HG03066 (cell line): Measurements from ENCODE around the gene OSGIN1.
"Not testable (repeated sequence)": the region's sequence is repeated elsewhere in the genome, so short reads cannot be mapped to it uniquely, and the experiment has no call there.

ENCODE experiments used
- ATAC-seq: cut with Tn5 transposase; IDR thresholded peaks from one replicate; pipeline ENCODE4 v1.9.1; 2021; ENCODE audit warnings: low read depth; ENCODE audit not compliant: unreplicated experiment

Gene OSGIN1

GRCh38 chr16:83940119-83940518, 12.9 kb upstream of the OSGIN1 start:
- ATAC-seq, result no peak

GRCh38 chr16:83940630-83941378, 12.2 kb upstream of the OSGIN1 start:
- ATAC-seq, result no peak

- ATAC-seq, result not testable (repeated sequence)
These were observed 11.5 kb upstream of the OSGIN1 start for GRCh38 chr16:83941546-83941945.

GRCh38 chr16:83942074-83942473, 11.0 kb upstream of the OSGIN1 start:
- ATAC-seq, result no peak

- ATAC-seq, result no peak
These were observed 10.1 kb upstream of the OSGIN1 start for GRCh38 chr16:83942815-83943515.

GRCh38 chr16:83943516-83944050, 9.5 kb upstream of the OSGIN1 start:
- ATAC-seq, result no peak

GRCh38 chr16:83945587-83945986, 7.5 kb upstream of the OSGIN1 start:
- ATAC-seq, result no peak

- ATAC-seq, result no peak
These were observed 6.8 kb upstream of the OSGIN1 start for GRCh38 chr16:83946154-83946780.

- ATAC-seq, result no peak
These were observed 6.1 kb upstream of the OSGIN1 start for GRCh38 chr16:83946781-83947566.

- ATAC-seq, result no peak
These were observed 5.3 kb upstream of the OSGIN1 start for GRCh38 chr16:83947642-83948234.

GRCh38 chr16:83948914-83949723, 3.9 kb upstream of the OSGIN1 start:
- ATAC-seq, result no peak

GRCh38 chr16:83949724-83950001, 3.4 kb upstream of the OSGIN1 start:
- ATAC-seq, result no peak

- not testable (repeated sequence) for ATAC-seq
These were observed 2.1 kb upstream of the OSGIN1 start for GRCh38 chr16:83950862-83951399.

GRCh38 chr16:83951544-83951943, 1.5 kb upstream of the OSGIN1 start:
- ATAC-seq, result no peak

- no peak for ATAC-seq
These were observed 477 bp upstream of the OSGIN1 start for GRCh38 chr16:83952587-83952939.

GRCh38 chr16:83953796-83954576, 946 bp downstream of the OSGIN1 start:
- no peak for ATAC-seq

GRCh38 chr16:83954577-83955016, 1.6 kb downstream of the OSGIN1 start:
- ATAC-seq, result no peak

GRCh38 chr16:83955218-83956130, 2.4 kb downstream of the OSGIN1 start:
- ATAC-seq, result no peak
